GM18951 (cell line): Measurements from ENCODE around the gene CCL1.

ENCODE experiments used
- POLR2A ChIP-seq: IDR thresholded peaks from 4 replicates; pipeline ENCODE4 v1.6.1; 2011; ENCODE audit warnings: mild to moderate bottlenecking; ENCODE audit not compliant: insufficient read length, insufficient read depth; ENCODE audit errors: extremely low read depth
- in situ Hi-C: fragments of 300-500 bp; cut with MboI; formaldehyde crosslinking; loops from one replicate; pipeline ENCODE4 v1.12.0; 2022; ENCODE audit warnings: low sequenced_read_pairs, mixed read lengths, inconsistent platforms; ENCODE audit not compliant: unreplicated experiment

CCL1 gene

GRCh38 chr17:34371405-34372100, 8.5 kb upstream of the CCL1 start:
- in situ Hi-C loops: no loop called here
- TF ChIP-seq POLR2A: no peak

DNA sequence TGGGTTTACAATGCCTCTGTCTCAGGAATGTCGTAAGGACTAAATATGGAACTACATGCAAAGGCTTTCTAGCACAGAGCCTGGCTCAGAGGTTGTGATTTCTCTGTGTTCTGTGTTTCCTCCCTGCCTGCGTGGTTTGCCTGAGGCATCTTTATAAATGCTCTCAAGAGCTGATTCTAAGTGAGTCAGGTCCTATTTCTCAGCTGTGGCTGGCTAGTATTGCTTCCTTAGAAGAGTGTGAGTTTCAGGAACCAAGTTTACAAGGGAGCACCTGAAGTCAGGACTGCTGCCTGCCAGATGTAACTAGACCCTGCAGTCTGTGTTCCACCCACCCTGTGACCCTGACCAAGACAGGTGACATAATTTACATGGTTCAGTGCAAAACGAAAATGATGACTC, 8.0 kb upstream of the CCL1 start:
- in situ Hi-C loops: no loop called here
- no peak for TF ChIP-seq POLR2A

GRCh38 chr17:34370376-34370996, 7.5 kb upstream of the CCL1 start:
- in situ Hi-C loops: no loop called here
- no peak for TF ChIP-seq POLR2A

GRCh38 chr17:34369571-34369970, 6.5 kb upstream of the CCL1 start:
- in situ Hi-C loops: no loop called here
- no peak for TF ChIP-seq POLR2A

DNA sequence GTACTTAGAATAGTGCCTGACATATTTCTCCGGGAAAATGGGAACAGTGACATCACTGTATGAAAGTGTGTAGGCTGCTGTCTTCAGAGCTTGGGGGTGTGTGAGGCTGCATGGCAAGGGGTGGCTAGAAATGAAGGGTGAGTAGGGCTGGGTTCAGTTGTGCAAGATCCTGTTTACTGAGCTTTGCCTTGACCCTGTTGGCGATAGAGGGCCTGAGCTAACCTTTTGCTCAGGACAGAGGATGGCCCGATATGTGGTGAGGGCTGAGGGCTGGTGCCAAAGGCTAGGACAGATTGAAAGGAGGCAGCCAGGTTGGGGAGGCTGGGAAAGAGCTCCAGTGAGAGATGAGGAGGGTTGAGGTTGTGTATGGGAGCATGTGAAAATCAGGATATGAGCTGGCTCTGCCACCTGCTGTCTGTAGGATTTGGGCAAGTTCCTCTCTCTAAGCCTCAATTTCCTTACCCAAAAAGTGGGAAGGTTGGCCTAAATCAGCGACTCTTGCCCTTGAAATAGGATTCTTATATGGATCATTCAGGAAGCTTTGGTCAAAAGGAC, 6.0 kb upstream of the CCL1 start:
- in situ Hi-C loops: no loop called here
- no peak for TF ChIP-seq POLR2A

GRCh38 chr17:34368196-34368945, 5.3 kb upstream of the CCL1 start:
- in situ Hi-C loops: no loop called here
- no peak for TF ChIP-seq POLR2A

DNA sequence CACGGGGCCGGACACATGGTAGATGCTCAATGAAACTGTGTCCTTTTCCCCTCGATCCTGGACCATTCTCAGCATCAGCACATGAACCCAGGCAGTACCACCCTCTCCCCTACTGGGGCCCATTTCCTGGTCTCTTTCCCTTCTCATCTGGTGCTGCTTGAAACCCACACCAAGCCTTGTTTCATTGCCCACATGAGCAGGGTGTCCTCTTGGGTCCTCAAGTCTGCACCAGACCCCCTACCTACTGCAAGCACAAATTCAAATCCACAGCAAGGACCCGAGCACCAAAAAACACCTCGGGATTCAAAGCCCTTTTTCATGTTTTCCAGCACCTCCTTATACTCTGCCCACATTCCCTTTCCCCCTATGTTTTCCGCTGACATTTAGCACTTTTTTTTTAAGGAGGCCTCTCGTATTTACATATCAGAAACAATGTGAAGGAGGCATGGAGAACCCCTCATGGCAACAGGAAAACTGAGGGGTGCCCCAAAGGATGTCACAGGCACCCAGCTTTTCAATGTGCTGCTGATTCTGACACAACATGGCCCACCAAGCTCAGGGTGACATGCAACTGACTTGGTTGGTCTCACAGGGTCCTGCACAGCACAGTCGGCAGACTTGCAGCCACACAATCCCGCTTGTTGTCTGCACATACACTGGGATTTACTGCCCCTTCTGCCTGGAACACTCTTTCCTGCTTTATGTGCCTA, 4.6 kb upstream of the CCL1 start:
- in situ Hi-C loops: no loop called here
- TF ChIP-seq POLR2A: no peak

DNA sequence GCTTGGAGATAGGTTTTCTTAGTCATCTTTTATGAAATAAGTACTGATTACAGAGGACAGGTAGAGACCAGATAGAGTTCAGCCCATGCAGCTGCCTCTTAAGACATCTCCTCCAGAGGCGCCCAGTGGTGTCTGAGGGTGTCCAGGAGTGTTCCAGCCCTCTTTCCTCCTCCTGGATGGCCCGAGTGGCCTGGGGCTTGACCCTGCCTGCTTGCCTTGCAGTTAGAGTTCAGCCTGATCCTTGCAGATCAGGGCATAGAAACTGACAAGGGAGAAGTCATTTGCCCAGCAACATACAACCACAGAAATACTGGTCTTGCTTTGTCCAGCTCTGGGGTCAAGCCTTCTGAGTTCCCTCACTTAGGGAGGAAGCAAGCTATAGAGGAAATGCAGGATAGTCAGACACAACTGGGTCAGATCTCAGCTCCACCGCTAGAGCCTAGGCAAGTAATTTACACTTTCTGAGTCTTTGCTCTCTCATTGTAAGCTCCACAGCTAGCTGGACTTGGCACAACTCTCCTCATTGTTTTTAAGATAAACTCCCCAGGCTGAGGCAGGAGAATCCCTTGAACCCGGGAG, 3.6 kb upstream of the CCL1 start:
- TF ChIP-seq POLR2A: no peak
- in situ Hi-C loops: no loop called here

DNA sequence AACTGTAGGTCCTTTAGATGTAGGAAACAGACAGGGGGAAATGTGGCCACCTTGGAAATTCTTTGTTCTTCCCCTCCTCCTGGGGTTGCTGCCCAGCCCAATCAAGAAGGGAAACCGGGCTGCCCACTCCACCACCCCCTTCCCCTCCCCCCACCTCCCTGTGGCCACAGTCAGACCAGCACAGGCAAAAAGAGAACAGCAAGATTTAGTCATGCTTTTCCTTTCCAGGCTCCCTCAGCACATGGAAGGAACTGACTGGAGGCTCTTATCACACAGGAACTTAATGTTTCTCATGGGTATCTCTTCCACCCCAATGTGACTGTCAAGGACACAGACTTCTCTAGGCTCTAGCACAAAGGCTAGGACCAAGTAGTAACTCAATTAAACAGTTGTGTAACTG, 3.0 kb upstream of the CCL1 start:
- no peak for TF ChIP-seq POLR2A
- in situ Hi-C loops: no loop called here

- no peak for TF ChIP-seq POLR2A
- in situ Hi-C loops: no loop called here
These were observed 2.3 kb upstream of the CCL1 start for GRCh38 chr17:34365340-34365739.

- in situ Hi-C loops: loop anchor here (5.0 kb wide), 1 partner anchor 167 kb away; no protein-coding TSS in a partner anchor
- TF ChIP-seq POLR2A: no peak
These were observed 1.7 kb upstream of the CCL1 start for GRCh38 chr17:34364751-34365150.

DNA sequence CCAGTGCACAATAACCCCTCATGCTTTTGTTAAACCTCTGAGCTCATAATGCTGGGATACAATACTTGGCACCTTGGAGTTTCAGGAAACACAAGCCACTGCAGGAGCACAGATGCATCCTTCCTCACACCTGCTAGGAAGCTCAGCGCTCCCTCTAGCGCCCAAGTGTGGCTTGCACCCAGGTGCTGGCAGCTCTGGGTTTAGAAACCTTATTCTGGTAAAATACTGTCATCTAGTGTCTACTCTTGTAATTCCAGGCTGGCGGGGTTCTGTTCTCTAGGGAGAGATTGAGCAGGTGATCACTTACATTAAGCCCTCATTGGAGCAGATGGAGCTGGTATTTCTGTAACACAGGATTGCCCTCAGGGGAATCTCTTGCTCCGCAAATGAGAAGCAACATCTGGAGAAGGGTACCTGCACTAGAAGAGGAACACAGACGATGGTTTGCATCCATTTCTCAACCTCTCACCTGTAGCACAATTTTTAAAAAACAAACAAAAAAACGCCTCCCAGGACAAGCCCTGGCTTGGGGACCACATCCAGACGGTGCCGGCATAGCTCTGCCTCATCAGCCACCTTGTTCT, 1.5 kb downstream of the CCL1 start:
- TF ChIP-seq POLR2A: no peak
- in situ Hi-C loops: loop anchor here (5.0 kb wide), 1 partner anchor 164 kb away; no protein-coding TSS in a partner anchor
